HG03159 (cell line): ENCODE data around the gene NR1D2.

Experiments used
- ATAC-seq: cut with Tn5 transposase; IDR thresholded peaks from one replicate; pipeline ENCODE4 v1.9.1; 2021; ENCODE audit warnings: mild to moderate bottlenecking, moderate library complexity; ENCODE audit not compliant: unreplicated experiment

NR1D2 gene

GRCh38 chr3:23961913-23962312, 16.8 kb downstream of the NR1D2 start:
- ATAC-seq = no peak

- no peak for ATAC-seq
Measured at GRCh38 chr3:23964537-23965235, 19.6 kb downstream of the NR1D2 start.

- ATAC-seq = no peak
Measured at GRCh38 chr3:23966328-23966727, 21.2 kb downstream of the NR1D2 start.

- ATAC-seq = no peak
Measured at GRCh38 chr3:23968463-23969184, 23.5 kb downstream of the NR1D2 start.

- no peak for ATAC-seq
Measured at GRCh38 chr3:23969393-23969792, 24.3 kb downstream of the NR1D2 start.

GRCh38 chr3:23971684-23972083, 26.6 kb downstream of the NR1D2 start:
- ATAC-seq = no peak

- no peak for ATAC-seq
Measured at GRCh38 chr3:23976555-23976954, 31.5 kb downstream of the NR1D2 start.

- no peak for ATAC-seq
Measured at GRCh38 chr3:23979569-23979968, 34.5 kb downstream of the NR1D2 start.

- no peak for ATAC-seq
Measured at GRCh38 chr3:23981136-23981535, 36.0 kb downstream of the NR1D2 start.

GRCh38 chr3:23981955-23982354, 36.9 kb downstream of the NR1D2 start:
- no peak for ATAC-seq

GRCh38 chr3:23984934-23985333, 39.8 kb downstream of the NR1D2 start:
- ATAC-seq = no peak

- no peak for ATAC-seq
Measured at GRCh38 chr3:23985747-23986544, 40.9 kb downstream of the NR1D2 start.

GRCh38 chr3:23987356-23987755, 42.3 kb downstream of the NR1D2 start:
- no peak for ATAC-seq

GRCh38 chr3:23991306-23991682, 46.2 kb downstream of the NR1D2 start:
- ATAC-seq = no peak

GRCh38 chr3:23991683-23992628, 46.9 kb downstream of the NR1D2 start:
- no peak for ATAC-seq

- ATAC-seq = no peak
Measured at GRCh38 chr3:23993556-23994243, 48.6 kb downstream of the NR1D2 start.

GRCh38 chr3:23994244-23994569, 49.1 kb downstream of the NR1D2 start:
- ATAC-seq = no peak

- ATAC-seq = no peak
Measured at GRCh38 chr3:23995219-23995618, 50.1 kb downstream of the NR1D2 start.

- ATAC-seq = no peak
Measured at GRCh38 chr3:23996095-23996524, 51.0 kb downstream of the NR1D2 start.

- ATAC-seq = peak; percentile 55
Measured at GRCh38 chr3:23999012-23999641, 54.0 kb downstream of the NR1D2 start.
